Stimulated activated CD4-positive, alpha-beta T cell treated with anti-CD3 and anti-CD28 coated beads, Interleukin-12 subunit alpha, Interleukin-12 subunit beta, amount 100 ng/mL, for 48 hours (primary cell): Measurements from ENCODE around the gene CDCP2.
"Not testable (repeated sequence)": the region's sequence is repeated elsewhere in the genome, so short reads cannot be mapped to it uniquely, and the experiment has no call there.

Source experiments
- DNase-seq, 3 donors: peaks; one replicate each; pipeline ENCODE4 v3.0.0-alpha.2; 2020; ENCODE audit warnings: low read depth in 2 of 3, low spot score in 1 of 3

Gene CDCP2

GRCh38 chr1:54117815-54118563 lies 34.8 kb downstream of the CDCP2 start:
- no peak for DNase-seq

GRCh38 chr1:54115520-54115919 lies 37.3 kb downstream of the CDCP2 start:
- no peak for DNase-seq

DNA sequence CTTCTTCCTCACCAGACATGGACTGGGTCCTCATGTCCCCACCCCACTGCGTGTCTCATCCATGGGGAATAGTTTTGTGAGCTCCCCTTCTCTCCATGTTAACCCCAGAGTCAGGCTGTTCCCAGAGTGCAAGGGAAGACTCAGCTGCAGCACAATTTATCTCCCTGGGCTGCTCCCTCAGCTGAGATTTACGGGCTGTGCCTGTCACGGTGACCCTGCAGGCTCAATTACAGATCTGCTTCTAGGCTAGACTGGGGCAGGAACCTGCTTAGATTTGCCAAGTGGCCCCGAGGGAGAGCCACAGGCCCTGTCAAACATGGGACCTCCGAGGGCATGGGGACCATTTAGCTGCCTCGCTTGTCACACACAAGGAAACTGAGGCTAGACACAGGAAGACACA lies 37.8 kb downstream of the CDCP2 start:
- DNase-seq, result no peak

- no peak for DNase-seq
Measured at GRCh38 chr1:54114001-54114400, 38.8 kb downstream of the CDCP2 start.

- DNase-seq, result no peak
Measured at GRCh38 chr1:54112705-54113368, 40.0 kb downstream of the CDCP2 start.

- no peak for DNase-seq
Measured at GRCh38 chr1:54112027-54112426, 40.8 kb downstream of the CDCP2 start.

GRCh38 chr1:54111624-54112023 lies 41.2 kb downstream of the CDCP2 start:
- no peak for DNase-seq

GRCh38 chr1:54110996-54111395 lies 41.8 kb downstream of the CDCP2 start:
- DNase-seq, result no peak

DNA sequence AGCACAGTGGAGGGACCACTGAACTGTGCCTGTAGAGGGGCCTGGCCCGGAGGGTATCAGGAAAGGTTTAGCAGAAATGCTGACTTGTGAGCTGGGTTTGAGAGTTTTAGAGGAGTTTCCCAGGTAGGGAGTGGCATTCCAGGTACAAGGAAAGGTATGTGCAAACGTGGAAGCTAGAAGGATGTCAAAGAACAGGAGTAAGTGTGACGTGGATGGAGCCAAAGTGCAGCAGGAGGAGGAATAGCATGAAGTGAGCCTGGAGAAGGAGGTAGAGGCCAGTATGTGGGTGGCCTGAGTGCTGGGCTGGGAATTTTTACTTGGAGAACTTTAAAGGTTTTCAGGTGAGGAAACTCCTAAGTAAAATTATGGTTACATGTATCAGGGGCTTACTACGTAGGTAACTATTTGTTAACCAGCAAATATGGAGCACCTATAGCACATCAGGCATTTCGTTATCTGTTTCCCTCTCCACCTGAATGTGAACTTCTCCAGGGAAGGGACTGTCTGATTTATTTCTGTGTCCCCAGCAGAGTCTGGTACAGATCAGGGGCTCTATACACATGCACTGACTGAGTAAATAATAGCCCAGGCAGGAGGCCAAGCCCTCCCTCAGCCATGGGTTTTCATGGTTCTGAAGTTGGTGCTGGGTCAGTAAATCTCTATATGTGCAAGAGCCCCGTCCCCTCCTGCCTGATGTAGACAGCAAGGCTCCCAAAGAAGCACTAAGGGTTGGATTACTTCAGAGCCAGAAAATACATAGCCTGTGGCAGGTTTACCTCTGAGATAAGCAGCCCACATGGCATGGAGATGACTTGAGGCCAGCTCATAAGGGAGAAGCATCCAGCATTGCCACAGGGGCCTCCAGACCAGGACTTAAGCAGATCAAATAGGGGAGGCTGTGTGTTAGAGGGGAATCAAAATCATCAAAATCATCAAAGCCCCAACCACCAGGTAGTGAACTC lies 43.4 kb downstream of the CDCP2 start:
- DNase-seq, result no peak

DNA sequence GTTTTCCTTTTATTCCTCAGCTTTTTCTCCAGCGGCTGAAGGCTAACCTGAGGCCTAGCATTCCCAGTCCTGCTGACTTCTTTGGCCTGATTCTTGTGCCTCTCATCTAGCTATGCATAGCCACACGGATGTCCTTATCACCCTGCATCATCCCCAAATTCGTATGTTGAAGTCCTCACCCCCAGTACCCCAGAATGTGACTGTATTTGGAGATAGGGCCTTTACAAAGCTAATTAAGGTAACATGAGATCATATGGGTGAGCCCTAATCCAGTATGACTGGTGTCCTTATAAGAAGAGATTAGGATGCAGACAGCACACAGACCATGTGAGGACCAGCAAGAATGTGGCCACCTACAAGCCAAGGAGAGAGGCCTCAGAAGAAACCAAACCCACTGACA lies 44.6 kb downstream of the CDCP2 start:
- DNase-seq, result no peak

DNA sequence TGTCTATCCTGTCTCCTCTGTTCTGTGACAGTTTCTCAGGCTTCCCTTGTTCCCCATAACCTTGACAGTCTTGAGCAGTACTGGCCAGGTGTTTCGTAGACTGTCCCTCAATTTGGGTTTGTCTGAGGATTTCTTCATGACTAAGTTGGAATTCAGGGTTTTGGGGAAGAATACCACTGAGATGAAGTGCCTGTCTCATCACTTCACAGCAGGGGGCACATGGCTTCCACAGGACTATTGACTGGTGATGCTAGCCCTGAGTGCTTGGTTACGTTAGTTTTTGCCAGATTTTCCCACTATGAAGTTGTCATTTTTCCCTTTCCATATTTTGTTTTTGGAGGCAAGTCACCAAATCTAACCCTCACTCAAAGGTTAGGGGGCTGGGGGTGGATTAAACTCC lies 45.7 kb downstream of the CDCP2 start:
- no peak for DNase-seq

DNA sequence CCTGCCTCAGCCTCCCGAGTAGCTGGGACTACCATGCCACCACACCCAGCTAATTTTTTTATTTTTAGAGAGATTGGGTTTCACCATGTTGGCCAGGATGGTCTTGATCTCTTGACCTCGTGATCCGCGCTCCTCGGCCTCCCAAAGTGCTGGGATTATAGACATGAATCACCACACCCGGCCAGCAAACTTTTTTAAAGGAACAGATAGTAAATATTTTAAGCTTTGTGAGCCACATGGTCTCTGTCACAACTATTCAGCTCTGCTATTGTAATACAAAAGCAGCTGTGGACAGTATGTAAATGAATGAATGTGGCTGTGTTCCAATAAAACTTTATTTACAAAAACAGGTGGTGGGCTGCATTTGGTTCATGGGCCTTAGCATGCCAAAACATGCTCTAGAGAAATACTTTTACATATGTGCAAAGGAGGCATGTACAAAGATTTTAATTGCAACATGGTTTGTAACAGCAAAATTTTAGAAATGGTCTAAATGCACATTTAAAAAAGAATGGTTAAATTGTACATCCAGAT lies 47.0 kb downstream of the CDCP2 start:
- DNase-seq, result no peak

- DNase-seq, result no peak
Measured at GRCh38 chr1:54105080-54105479, 47.7 kb downstream of the CDCP2 start.

GRCh38 chr1:54104613-54105012 lies 48.2 kb downstream of the CDCP2 start:
- not testable (repeated sequence) for DNase-seq

DNA sequence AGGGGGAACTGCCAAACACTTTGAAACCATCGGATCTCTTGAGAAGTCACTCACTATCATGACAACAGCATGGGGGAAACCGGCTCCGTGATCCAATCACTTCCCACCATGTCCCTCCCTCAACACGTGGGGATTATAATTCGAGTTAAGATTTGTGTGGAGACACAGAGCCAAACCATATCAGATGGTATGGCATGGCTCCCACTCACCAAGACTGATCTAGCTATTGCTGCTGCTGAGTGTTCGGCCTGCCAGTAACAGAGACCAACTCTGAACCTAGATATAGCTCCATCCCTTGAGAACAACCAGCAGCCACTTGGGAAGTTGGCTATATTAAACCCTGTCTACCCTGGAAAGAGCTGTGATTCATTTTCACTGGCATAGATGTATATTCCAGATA lies 49.4 kb downstream of the CDCP2 start:
- no peak for DNase-seq

DNA sequence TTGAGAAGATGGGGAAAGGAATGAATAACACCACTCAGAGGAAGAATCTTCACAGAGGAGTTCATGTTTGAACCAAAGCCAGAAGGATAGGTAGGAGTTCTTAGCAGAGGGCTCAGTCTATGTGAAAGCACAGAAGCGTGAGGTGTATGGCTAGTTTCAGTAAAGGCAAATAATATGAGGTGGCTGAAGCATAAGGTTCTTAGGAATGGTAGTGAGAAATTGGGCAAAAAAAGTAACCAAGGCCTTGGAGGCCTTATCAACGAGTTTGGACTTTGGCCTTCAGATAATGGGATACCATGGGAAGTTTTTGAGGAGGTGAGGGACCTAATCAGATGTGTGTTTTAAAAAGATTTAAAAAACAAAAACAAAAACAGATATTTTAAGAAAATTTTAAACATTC lies 52.3 kb downstream of the CDCP2 start:
- no peak for DNase-seq

- no peak for DNase-seq
Measured at GRCh38 chr1:54099061-54099610, 53.7 kb downstream of the CDCP2 start.

- no peak for DNase-seq
Measured at GRCh38 chr1:54096877-54097240, 55.9 kb downstream of the CDCP2 start.

DNA sequence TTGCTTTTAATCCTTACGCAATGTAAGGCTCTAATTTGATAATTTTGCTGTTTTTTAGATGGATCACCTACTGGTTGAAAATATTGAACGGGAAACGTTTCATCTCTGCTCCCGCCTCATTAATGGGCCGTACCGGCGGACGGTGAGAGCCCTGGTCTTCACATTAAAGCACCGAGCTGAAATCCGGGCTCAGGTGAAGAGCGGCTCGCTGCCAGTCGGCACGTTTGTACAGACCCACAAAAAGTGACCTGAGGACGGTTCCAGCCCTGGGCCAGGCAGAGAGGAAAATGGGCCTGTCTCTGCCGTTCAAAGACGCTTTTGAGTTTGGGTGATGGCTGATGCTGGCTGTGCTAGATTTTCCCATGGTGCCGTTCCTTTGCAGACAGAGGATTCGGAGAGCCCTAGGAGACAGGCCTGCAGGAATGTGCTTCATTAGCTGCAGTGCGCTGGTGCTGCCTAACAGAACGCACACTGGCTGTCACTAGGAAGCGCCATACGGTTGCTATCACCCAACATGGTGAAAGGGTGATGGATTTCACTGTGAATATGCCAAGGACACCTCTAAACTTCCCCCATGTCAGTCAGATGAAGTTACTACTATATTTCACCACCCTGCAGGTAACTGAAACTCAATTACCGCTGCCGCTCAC lies 56.4 kb downstream of the CDCP2 start:
- no peak for DNase-seq

DNA sequence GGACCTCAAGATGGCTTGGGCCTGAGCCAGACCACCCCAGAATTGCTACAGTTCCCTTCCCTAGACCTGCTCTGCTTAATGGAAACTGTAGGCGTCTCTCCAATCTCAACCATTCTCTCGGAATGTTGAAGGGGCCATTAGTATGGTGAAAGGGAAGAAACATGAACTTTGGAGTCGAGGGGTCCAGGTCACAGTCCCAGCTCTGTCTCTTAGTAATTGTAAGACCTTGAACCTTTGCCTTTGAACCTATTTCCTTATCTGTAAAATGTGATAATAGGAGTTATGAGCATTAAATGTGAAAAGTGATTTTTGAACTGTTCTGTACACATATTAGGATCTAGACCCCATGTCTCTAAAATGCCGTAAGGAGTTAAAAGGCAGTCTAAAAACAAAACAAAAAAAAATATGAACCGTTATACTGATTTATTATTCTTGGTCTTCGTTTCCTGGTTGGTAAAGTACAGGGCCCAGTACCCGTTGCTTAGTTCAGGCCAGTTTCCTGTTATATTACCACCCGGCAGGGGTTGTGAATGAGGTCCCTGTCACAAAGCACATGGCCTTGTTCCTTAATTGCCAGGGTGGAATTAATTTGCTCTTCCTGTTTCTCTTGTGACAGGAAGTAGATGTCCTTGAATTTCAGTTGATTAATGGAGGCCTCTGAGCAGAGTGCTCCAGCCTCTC lies 57.1 kb downstream of the CDCP2 start:
- DNase-seq, result no peak
